AG04449 (cell line): Measurements from ENCODE around the gene ENTREP1.

Experiments
- CTCF ChIA-PET: fragments of 350-600 bp; formaldehyde crosslinking; extraction: SDS; loops from one replicate; lab custom pipeline; 2021; ENCODE audit warnings: antibody characterized with exemption; lab: Yijun Ruan, JAX
- POLR2A ChIA-PET: fragments of 400-600, 350-600 bp; formaldehyde crosslinking; extraction: SDS; loops from one replicate; lab custom pipeline; 2020; ENCODE audit warnings: antibody characterized with exemption, inconsistent platforms; lab: Yijun Ruan, JAX
- DNase-seq: peaks from one replicate; pipeline ENCODE4 v3.0.0-alpha.2; 2010; ENCODE audit warnings: low read depth, low spot score
- H3K4me3 ChIP-seq: 2 replicates; pipeline ENCODE4 v1.5.1; 2011; ENCODE audit warnings: low read depth, mild to moderate bottlenecking, control low read depth, low read length
- TF ChIP-seq, protein P1 (sequence below): IDR thresholded peaks from one replicate; pipeline ENCODE4 v1.5.1; 2011; ENCODE audit warnings: mild to moderate bottlenecking, moderate library complexity, low read length, control low read depth, inconsistent platforms; ENCODE audit not compliant: insufficient read depth; ENCODE audit errors: missing control alignments

ENTREP1 gene

DNA sequence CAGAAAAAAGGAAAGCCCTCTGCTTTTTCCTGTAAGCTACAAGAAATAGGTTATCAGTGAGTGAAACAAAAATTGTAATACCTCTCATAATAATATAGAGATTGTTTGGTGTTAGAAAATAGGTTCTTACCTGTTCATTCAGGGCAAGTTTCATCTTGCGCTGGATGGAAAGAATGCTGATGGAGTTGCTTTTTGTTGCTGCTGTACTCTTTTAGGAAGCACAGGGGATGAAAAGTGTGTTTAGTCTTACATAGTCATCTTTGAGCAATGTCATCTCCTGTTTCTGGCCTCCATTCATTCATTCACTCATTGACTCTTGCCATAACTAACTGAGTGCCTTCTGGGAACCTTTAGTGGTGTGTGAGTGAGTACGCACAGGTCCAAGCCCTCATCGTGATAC, 6.4 kb downstream of the ENTREP1 start:
- ChIA-PET CTCF (no interaction called here), POLR2A (interaction anchor here (1.1 kb wide), 1 partner anchor 14 kb away, joined by 3 read pairs; no protein-coding TSS in a partner anchor)
- H3K4me3 ChIP-seq: no peak overlapping the region
- DNase-seq: no peak
- TF ChIP-seq, protein P1, sequence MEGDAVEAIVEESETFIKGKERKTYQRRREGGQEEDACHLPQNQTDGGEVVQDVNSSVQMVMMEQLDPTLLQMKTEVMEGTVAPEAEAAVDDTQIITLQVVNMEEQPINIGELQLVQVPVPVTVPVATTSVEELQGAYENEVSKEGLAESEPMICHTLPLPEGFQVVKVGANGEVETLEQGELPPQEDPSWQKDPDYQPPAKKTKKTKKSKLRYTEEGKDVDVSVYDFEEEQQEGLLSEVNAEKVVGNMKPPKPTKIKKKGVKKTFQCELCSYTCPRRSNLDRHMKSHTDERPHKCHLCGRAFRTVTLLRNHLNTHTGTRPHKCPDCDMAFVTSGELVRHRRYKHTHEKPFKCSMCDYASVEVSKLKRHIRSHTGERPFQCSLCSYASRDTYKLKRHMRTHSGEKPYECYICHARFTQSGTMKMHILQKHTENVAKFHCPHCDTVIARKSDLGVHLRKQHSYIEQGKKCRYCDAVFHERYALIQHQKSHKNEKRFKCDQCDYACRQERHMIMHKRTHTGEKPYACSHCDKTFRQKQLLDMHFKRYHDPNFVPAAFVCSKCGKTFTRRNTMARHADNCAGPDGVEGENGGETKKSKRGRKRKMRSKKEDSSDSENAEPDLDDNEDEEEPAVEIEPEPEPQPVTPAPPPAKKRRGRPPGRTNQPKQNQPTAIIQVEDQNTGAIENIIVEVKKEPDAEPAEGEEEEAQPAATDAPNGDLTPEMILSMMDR: no peak

DNA sequence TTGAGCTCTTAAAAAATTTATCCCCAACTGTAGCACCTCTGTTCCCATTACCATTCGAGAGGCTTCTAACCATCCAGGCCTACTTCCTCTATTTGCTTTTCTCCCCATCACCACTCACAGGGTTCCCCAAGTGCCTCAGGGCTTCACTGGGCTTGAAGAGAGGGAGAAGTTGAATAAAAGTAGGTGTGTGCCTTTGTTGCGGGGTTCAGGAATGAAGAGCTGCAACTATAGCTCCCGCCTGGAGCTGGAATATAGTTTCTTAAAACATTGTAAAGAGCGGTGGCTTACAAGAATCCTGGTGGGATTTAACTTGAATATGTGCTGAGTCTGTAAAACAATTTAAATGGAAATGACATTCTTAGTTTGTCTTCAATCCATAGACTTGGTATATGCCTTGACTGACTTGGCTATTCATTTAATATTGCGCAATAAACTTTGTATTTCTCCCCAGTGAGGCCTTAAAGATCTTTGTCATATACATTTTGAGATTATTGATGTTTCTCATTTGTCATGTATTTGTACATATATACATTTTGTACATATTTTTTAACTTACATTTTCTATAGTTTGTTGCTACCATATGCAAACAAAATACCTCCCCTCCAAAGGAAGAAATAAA, 7.2 kb downstream of the ENTREP1 start:
- DNase-seq: no peak
- ChIA-PET POLR2A (interaction anchor here (1.1 kb wide), 1 partner anchor 13 kb away, joined by 3 read pairs; no protein-coding TSS in a partner anchor), CTCF (no interaction called here)
- TF ChIP-seq, protein P1: no peak
- no peak overlapping the region for H3K4me3 ChIP-seq

DNA sequence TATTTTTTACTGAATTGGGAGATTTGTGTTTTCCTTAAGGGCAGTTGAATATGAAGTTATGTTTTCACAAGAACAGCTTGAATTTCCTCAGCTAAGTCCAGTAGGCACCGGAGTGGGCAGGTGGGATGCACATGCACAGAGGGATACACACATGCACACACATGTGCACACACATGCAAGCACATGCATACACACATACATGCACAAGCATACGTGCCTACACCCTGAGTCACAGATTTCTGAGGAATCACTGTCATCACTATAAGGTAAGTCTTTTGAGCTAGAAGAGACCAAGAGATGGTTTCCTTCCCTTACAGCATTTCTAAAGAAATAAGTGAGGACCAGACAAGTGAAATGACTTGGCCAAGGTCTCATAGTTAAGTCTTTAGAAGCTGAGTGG, 8.7 kb downstream of the ENTREP1 start:
- H3K4me3 ChIP-seq: no peak overlapping the region
- ChIA-PET CTCF (no interaction called here), POLR2A (no interaction called here)
- DNase-seq: no peak
- TF ChIP-seq, protein P1: no peak

DNA sequence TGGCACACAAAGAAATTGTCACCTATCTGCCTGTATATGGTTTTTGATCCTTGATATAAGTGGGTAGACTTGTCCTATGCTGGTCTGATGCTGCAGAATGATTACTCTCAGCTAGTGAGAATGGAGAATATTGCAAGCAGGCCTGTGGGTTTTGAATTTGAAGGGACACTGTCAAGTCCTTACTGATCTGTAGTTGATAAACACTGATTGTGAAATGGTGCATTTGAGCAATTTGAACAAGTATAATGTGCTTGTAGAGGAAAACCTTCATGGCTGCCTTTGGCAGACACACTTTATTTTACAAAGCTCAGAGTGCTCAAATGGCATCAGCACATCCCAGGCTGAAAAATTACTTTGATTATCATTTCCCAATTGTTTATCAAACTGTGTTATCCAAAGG, 9.3 kb downstream of the ENTREP1 start:
- no peak overlapping the region for H3K4me3 ChIP-seq
- DNase-seq: no peak
- CTCF ChIA-PET: no interaction called here
- POLR2A ChIA-PET: no interaction called here
- TF ChIP-seq, protein P1: no peak

DNA sequence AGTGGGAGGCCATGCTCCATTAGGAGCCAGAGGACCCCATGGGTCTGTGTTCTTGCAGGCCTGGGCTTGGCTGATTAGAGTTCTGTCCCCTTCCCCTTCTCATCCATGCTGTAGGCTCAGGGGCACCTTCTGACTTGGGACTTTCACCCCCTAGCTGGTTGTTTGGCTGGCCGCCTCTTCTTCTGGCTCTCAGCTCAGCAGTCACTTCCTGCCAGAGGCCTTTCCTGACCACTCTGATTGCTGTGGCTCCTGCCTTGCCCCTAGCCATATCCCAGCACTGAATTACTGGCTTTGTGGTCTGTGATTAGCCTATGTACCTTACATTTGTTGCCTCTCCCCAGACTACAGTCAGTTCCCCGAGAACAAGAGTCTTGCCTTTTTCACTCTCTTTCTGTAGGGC, 14.6 kb downstream of the ENTREP1 start:
- DNase-seq: no peak
- CTCF ChIA-PET: no interaction called here
- TF ChIP-seq, protein P1: no peak
- POLR2A ChIA-PET: no interaction called here
- no peak overlapping the region for H3K4me3 ChIP-seq

DNA sequence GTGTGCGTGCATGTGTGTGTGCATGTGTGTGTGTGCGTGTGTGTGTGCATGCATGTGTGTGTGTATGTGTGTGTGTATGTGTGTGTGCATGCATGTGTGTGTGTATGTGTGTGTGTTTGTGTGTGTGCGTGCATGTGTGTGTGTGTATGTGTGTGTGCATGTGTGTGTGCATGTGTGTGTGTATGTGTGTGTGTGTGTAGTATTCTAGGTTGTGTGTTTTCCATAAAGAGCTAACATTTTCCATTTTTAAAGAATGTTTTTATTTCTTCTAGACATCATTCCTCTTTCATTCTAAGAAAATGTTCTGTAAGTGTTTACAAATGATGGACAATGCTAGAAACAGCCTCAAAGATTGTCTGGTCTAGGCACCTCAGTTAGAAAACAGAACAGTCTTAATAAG, 15.6 kb downstream of the ENTREP1 start:
- ChIA-PET POLR2A (no interaction called here), CTCF (no interaction called here)
- TF ChIP-seq, protein P1: no peak
- H3K4me3 ChIP-seq: no peak overlapping the region
- no peak for DNase-seq
